ENCODE results near the gene NMT1. TPM values are rescaled to one million over a fixed set of nuclear protein-coding genes. Genes with fewer than 3 reads are reported as not detected.

Gene NMT1
- total and polyA plus RNA-seq, 2 of the 13 experiments (the other 11 are each of a cell fraction or from before 2014, with no cell fraction given), result 75.7 to 142 TPM

DNA sequence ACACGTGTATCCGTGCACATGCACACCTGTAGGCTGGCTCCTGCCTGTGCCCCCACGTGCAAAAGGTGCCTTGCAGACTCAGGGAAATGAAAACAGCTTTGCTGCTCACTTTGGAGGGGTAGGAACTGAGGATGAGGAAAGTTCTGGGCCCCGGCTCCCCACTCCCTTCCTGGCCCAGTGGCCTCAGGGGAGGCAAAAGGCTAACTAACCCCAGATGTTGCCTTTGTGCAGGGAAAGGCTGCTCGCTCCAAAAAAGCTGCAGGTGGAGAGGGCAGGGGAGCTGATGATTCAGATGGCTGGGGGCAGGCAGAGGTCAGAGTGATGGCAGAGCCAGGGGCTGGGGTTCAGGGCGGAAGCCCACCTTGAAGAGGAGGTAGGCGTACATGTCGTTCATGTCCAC lies 58.8 kb downstream of the NMT1 start:
- Histone ChIP-seq H3K27ac (ENCODE audit: extremely low read length, insufficient read depth, low read length) (no peak overlapping the region), H3K4me2 (ENCODE audit: low read depth, low read length) (no peak overlapping the region), H3K9ac (ENCODE audit: insufficient read depth, low read depth, low read length) (no peak overlapping the region), H3K9me3 (ENCODE audit: low read length) (no peaks in the 10 kb centered on the region), H3K4me1 (ENCODE audit: insufficient read depth, low read length) (peaks cover 39% of the 10 kb centered on the region), H3K4me3 (replicated peaks in 1 of 3; ENCODE audit: insufficient read depth in 1 of 3, low read depth in 2 of 3, low read length in 3 of 3) (no peak overlapping the region), H4K20me1 (ENCODE audit: insufficient read depth, low read length) (no peaks in the 10 kb centered on the region), H2AFZ (ENCODE audit: low read length) (no peak overlapping the region), H3K79me2 (ENCODE audit: insufficient read depth, low read length) (no peaks in the 10 kb centered on the region), H3K36me3 (replicated peaks in 1 of 2; ENCODE audit: control insufficient read depth in 1 of 2, insufficient read depth in 2 of 2, low read length in 2 of 2) (peaks cover 0 to 4% of the 10 kb centered on the region in 2 experiments; a peak in 1 of 5 replicates), H3K27me3 (ENCODE audit: control insufficient read depth in 1 of 2, insufficient read depth in 2 of 2, low read length in 2 of 2) (no peaks in the 10 kb centered on the region)
- CTCF ChIA-PET (ENCODE audit: low intra/inter-chr PET ratio, low total read pairs), result no interaction called here
- POLR2A ChIA-PET, result interaction anchor here (0.7 kb wide), 1 partner anchor 28 kb away, joined by 4 read pairs; the partner anchor contains the start of gene HEXIM1
- no peak for FAIRE-seq
- DNase-seq (ENCODE audit: low spot score), result no peak
- TF ChIP-seq ZNF724P (CRISPR knock-in tag; IDR thresholded peaks at IDR 0.05; ENCODE audit: borderline replicate concordance), result no peak
- TF ChIP-seq ZNF562 (CRISPR knock-in tag; IDR thresholded peaks at IDR 0.05; ENCODE audit: borderline replicate concordance), result no peak
- no peak for TF ChIP-seq ZFYVE20 (CRISPR knock-in tag; IDR thresholded peaks at IDR 0.05; ENCODE audit: borderline replicate concordance, low read depth)
- no peak for TF ChIP-seq TBL1XR1 (IDR thresholded peaks at IDR 0.05; ENCODE audit: borderline replicate concordance, low read length, partially characterized antibody)
- TF ChIP-seq, protein P1, sequence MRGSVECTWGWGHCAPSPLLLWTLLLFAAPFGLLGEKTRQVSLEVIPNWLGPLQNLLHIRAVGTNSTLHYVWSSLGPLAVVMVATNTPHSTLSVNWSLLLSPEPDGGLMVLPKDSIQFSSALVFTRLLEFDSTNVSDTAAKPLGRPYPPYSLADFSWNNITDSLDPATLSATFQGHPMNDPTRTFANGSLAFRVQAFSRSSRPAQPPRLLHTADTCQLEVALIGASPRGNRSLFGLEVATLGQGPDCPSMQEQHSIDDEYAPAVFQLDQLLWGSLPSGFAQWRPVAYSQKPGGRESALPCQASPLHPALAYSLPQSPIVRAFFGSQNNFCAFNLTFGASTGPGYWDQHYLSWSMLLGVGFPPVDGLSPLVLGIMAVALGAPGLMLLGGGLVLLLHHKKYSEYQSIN (CRISPR knock-in tag; IDR thresholded peaks at IDR 0.05; ENCODE audit: borderline replicate concordance), result no peak
- no peak for TF ChIP-seq TBX3 (IDR thresholded peaks at IDR 0.05; ENCODE audit: borderline replicate concordance)
- no peak for TF ChIP-seq ZNF670 (CRISPR knock-in tag; IDR thresholded peaks at IDR 0.05; ENCODE audit: borderline replicate concordance)
- no peak for TF ChIP-seq ZNF280B (CRISPR knock-in tag; IDR thresholded peaks at IDR 0.05; ENCODE audit: borderline replicate concordance)
- TF ChIP-seq, protein P2, sequence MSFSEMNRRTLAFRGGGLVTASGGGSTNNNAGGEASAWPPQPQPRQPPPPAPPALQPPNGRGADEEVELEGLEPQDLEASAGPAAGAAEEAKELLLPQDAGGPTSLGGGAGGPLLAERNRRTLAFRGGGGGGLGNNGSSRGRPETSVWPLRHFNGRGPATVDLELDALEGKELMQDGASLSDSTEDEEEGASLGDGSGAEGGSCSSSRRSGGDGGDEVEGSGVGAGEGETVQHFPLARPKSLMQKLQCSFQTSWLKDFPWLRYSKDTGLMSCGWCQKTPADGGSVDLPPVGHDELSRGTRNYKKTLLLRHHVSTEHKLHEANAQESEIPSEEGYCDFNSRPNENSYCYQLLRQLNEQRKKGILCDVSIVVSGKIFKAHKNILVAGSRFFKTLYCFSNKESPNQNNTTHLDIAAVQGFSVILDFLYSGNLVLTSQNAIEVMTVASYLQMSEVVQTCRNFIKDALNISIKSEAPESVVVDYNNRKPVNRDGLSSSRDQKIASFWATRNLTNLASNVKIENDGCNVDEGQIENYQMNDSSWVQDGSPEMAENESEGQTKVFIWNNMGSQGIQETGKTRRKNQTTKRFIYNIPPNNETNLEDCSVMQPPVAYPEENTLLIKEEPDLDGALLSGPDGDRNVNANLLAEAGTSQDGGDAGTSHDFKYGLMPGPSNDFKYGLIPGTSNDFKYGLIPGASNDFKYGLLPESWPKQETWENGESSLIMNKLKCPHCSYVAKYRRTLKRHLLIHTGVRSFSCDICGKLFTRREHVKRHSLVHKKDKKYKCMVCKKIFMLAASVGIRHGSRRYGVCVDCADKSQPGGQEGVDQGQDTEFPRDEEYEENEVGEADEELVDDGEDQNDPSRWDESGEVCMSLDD (CRISPR knock-in tag; IDR thresholded peaks at IDR 0.05; ENCODE audit: borderline replicate concordance), result no peak
- no peak for TF ChIP-seq CBX1 (IDR thresholded peaks at IDR 0.05; ENCODE audit: low read depth)
- TF ChIP-seq ZNF878 (CRISPR knock-in tag; IDR thresholded peaks at IDR 0.05), result no peak
- no peak for TF ChIP-seq ZNF180 (CRISPR knock-in tag; IDR thresholded peaks at IDR 0.05; ENCODE audit: borderline replicate concordance, low read depth)
- TF ChIP-seq ELF4 (CRISPR knock-in tag; IDR thresholded peaks at IDR 0.05; ENCODE audit: borderline replicate concordance), result no peak
- no peak for TF ChIP-seq TAF15 (IDR thresholded peaks at IDR 0.05; ENCODE audit: low read depth, low read length, poor library complexity, severe bottlenecking)
- no peak for TF ChIP-seq HNRNPH1 (optimal IDR thresholded peaks at IDR 0.05; ENCODE audit: low read depth, low read length)
- no peak for TF ChIP-seq ZNF678 (CRISPR knock-in tag; IDR thresholded peaks at IDR 0.05)
- TF ChIP-seq TRIM24 (CRISPR knock-in tag; IDR thresholded peaks at IDR 0.05), result no peak
- intact Hi-C loops (cut with micrococcal nuclease; ENCODE audit: unreplicated experiment), result no loop called here
- no peak for ATAC-seq
- 94% methylated on average over 8 of the region's 8 CpGs for WGBS (ENCODE audit: low lambda C conversion rate)
- no TSS peak for BruUV-seq (replicated peaks)
- in situ Hi-C loops (cut with HindIII; ENCODE audit: extremely low pct_ligation_motif_present, low pct_unique_long_range_greater_than_20kb), result no loop called here

All from HepG2 (cell line).